Mesothelial cell of epicardium (in vitro differentiated cells): ENCODE data around the gene CCSER2. TPM values are rescaled to one million over a fixed set of nuclear protein-coding genes. Genes with fewer than 3 reads are reported as not detected.

Source experiments
- DNase-seq, 2 experiments: peaks; one replicate each; pipeline ENCODE4 v3.0.0; 2021; ENCODE audit warnings: low spot score in 2 of 2; ENCODE audit not compliant: unreplicated experiment in 2 of 2
- H3K27ac Mint-ChIP-seq: 2 replicates; pipeline ENCODE4 v1.8.0; 2021; ENCODE audit warnings: mixed read lengths
- H3K27me3 Mint-ChIP-seq: 2 replicates; pipeline ENCODE4 v1.8.0; 2021; ENCODE audit warnings: low read depth, mixed read lengths
- H3K36me3 Mint-ChIP-seq: 2 replicates; pipeline ENCODE4 v1.8.0; 2021; ENCODE audit warnings: mixed read lengths
- H3K4me1 Mint-ChIP-seq: 2 replicates; pipeline ENCODE4 v1.8.0; 2021; ENCODE audit warnings: mixed read lengths
- H3K4me3 Mint-ChIP-seq: 2 replicates; pipeline ENCODE4 v1.8.0; 2021; ENCODE audit warnings: mild to moderate bottlenecking, moderate library complexity, mixed read lengths
- H3K9me3 Mint-ChIP-seq: 2 replicates; pipeline ENCODE4 v1.8.0; 2021; ENCODE audit warnings: mixed read lengths
- total RNA-seq: library from RNA; stranded (reverse); gene quantifications from 3 replicates; pipeline ENCODE4 v1.2.1, GENCODE V29; 2021
- TF ChIP-seq, protein P1 (sequence below): fragments of 200-600 bp; sonication (generic); IDR thresholded peaks from one replicate; pipeline ENCODE4 v1.5.0; 2021; ENCODE audit warnings: antibody characterized with exemption; ENCODE audit not compliant: unreplicated experiment

Gene CCSER2
- total RNA-seq, 1 donor from 2014 or later: 37.1 TPM

DNA sequence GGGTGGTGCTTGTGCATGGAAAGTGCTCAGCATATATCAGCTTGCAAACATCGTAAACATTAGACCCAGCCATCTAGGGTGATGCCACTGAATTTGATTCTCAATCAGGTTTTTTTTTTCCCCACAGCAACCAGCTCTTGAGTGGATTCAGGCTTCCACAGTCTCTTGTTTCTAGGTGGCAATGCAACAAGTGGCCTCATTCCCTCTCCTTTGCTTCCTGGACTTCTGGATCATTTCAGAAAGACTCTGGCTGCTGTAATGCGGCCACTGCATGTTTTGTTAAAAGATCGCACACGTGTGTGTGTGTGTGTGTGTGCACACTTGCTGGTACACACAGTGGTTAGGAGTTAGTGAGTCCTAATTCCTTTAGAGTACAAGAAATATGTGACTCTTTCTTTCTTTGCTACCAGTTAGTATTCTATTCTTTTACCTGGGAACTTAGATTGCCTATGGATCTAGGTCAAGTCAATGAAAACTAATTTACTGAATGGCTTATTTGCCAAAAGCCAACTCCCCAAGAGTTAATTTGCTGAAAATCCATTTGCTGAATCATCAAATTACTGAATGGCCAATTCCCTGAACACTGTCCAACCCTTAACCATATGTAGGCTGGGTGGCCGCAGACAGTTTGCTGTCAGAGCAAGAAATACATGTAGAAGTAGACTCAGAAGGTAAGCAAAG is 222.5 kb downstream of the CCSER2 start:
- no peak overlapping the region for H3K27ac Mint-ChIP-seq
- peaks cover 54% of the 10 kb centered on the region for H3K27me3 Mint-ChIP-seq
- H3K4me1 Mint-ChIP-seq: no peaks in the 10 kb centered on the region
- TF ChIP-seq, protein P1, sequence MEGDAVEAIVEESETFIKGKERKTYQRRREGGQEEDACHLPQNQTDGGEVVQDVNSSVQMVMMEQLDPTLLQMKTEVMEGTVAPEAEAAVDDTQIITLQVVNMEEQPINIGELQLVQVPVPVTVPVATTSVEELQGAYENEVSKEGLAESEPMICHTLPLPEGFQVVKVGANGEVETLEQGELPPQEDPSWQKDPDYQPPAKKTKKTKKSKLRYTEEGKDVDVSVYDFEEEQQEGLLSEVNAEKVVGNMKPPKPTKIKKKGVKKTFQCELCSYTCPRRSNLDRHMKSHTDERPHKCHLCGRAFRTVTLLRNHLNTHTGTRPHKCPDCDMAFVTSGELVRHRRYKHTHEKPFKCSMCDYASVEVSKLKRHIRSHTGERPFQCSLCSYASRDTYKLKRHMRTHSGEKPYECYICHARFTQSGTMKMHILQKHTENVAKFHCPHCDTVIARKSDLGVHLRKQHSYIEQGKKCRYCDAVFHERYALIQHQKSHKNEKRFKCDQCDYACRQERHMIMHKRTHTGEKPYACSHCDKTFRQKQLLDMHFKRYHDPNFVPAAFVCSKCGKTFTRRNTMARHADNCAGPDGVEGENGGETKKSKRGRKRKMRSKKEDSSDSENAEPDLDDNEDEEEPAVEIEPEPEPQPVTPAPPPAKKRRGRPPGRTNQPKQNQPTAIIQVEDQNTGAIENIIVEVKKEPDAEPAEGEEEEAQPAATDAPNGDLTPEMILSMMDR: no peak
- no peaks in the 10 kb centered on the region for H3K36me3 Mint-ChIP-seq
- no peak overlapping the region for H3K4me3 Mint-ChIP-seq
- H3K9me3 Mint-ChIP-seq: no peaks in the 10 kb centered on the region
- DNase-seq: no peak

DNA sequence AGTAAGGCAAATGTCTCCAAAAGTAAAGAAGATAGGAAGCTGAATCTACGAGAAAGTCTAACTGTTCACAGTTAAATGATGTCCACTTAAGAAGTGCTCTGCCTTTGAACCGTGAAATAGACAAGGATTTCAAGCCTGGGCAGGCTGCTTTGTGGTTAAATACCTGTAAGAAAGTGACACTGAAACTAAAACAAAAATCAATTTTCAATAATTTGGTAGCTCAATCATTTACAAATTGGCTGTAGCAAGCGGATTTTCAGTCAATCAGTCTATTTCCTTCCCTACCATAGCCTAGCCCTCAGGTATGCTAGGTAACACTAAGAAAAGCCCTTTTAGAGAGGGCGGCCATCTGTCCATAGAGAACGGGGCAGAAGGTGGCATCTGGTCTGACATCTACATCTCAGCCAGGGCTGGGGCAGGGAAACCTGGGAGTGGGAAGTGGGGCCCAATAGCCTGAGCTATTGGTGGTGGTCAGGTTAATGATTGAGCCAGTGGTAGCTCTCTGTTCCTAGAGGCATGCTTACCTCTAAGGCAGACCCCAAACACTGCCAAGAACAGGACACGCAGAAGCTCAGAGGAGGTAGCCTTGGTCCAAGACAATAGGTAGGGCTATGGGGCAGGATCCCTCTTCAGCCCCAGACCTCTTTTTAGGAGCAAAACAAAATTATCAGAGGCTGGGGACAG is 223.2 kb downstream of the CCSER2 start:
- Mint-ChIP-seq H3K9me3 (no peaks in the 10 kb centered on the region), H3K4me1 (no peaks in the 10 kb centered on the region), H3K27me3 (peaks cover 47% of the 10 kb centered on the region), H3K27ac (no peak overlapping the region), H3K4me3 (no peak overlapping the region), H3K36me3 (no peaks in the 10 kb centered on the region)
- TF ChIP-seq, protein P1: no peak
- no peak for DNase-seq

DNA sequence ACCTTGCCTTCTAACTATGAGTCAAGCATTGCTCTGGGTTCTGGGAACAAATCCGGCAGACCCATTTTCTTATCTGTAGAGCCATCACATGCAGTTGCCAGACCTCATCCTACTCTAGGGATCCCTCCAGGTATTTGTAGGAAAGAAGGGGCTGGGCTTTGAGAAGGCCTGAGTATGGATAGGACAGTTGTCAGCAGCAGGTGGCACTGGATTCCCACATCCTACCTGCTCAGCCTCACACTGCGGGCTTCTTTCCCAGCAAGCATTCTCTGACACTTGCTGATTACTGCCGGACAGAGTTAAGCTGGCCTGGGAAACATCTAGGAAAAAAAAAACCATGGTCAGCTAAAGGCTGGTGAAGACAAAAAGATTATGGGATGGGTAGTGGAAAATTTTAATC is 224.1 kb downstream of the CCSER2 start:
- TF ChIP-seq, protein P1: no peak
- Mint-ChIP-seq H3K4me1 (no peaks in the 10 kb centered on the region), H3K27ac (no peak overlapping the region), H3K4me3 (no peak overlapping the region), H3K27me3 (peaks cover 41% of the 10 kb centered on the region), H3K9me3 (no peaks in the 10 kb centered on the region), H3K36me3 (no peaks in the 10 kb centered on the region)
- DNase-seq: no peak

DNA sequence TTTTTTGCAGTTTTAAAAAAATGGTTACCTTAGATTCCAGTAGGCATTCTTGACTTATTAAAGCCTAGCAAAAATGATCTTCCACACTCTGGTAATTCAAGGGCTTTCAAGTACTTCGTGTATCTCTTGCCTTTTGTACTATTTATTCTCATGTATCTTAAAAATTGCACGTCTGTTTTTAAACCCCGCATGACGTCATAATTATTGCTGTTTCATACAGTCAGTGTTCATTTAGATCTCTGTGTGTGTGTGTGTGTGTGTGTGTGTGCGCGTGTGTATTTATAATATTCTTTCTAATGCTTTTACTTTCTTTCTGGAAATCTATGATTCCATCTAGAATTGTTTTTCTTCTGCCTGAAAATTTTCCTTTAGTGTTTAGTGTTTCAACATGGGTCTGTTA is 234.2 kb downstream of the CCSER2 start:
- no peak overlapping the region for H3K27ac Mint-ChIP-seq
- no peak for DNase-seq
- H3K36me3 Mint-ChIP-seq: no peaks in the 10 kb centered on the region
- H3K4me3 Mint-ChIP-seq: no peak overlapping the region
- TF ChIP-seq, protein P1: no peak
- peaks cover 54% of the 10 kb centered on the region for H3K27me3 Mint-ChIP-seq
- peaks cover 3% of the 10 kb centered on the region for H3K4me1 Mint-ChIP-seq
- no peaks in the 10 kb centered on the region for H3K9me3 Mint-ChIP-seq

DNA sequence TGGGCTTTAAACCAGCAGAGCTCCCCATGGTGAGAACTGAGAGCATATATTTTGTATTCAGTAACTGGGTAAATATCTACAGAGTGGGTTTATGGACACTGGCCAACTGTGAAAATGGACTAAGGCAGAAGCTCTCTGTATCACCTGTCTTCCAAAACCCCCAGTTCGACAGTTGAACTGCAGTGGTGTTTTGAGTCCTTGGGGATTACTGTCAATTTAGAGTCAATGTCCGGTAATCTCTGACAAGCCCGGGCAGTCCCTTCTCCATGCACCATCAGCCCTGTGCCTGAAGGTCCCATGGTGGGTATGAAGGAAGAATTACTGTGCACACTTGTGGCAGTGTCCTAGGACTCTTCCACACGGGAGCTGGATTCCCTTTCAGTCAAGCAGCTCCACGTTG is 235.0 kb downstream of the CCSER2 start:
- no peaks in the 10 kb centered on the region for H3K36me3 Mint-ChIP-seq
- H3K27ac Mint-ChIP-seq: no peak overlapping the region
- no peaks in the 10 kb centered on the region for H3K9me3 Mint-ChIP-seq

More for the DNA sequence above, 235.0 kb downstream of the CCSER2 start:
- Mint-ChIP-seq H3K27me3 (peaks cover 57% of the 10 kb centered on the region), H3K4me3 (no peak overlapping the region), H3K4me1 (peaks cover 5% of the 10 kb centered on the region)
- DNase-seq: no peak
- TF ChIP-seq, protein P1: no peak
